ENCODE measurements around the gene PAH. TPM values are rescaled to one million over a fixed set of nuclear protein-coding genes. Genes with fewer than 3 reads are reported as not detected.

The PAH gene
- total and polyA plus RNA-seq, 2 of the 13 experiments (the other 11 are each of a cell fraction or from before 2014, with no cell fraction given) = 192 to 451 TPM

GRCh38 chr12:102885043-102885932 lies 31.8 kb downstream of the PAH start (continued):
- TF ChIP-seq BHLHE40 (IDR thresholded peaks at IDR 0.05; ENCODE audit: low read length) = no peak
- TF ChIP-seq ZNF567 (CRISPR knock-in tag; IDR thresholded peaks at IDR 0.05; ENCODE audit: borderline replicate concordance) = 0 out of 2 replicates have a peak, but pooled peaks have one; percentile 33
- no peak for TF ChIP-seq ZNF12 (CRISPR knock-in tag; IDR thresholded peaks at IDR 0.05)
- TF ChIP-seq ATM (IDR thresholded peaks at IDR 0.05; ENCODE audit: borderline replicate concordance) = no peak
- TF ChIP-seq FOXJ3 (CRISPR knock-in tag; IDR thresholded peaks at IDR 0.05; ENCODE audit: borderline replicate concordance) = peak; percentile 96; the same call in 1 of the 2 replicates
- TF ChIP-seq, protein P1, sequence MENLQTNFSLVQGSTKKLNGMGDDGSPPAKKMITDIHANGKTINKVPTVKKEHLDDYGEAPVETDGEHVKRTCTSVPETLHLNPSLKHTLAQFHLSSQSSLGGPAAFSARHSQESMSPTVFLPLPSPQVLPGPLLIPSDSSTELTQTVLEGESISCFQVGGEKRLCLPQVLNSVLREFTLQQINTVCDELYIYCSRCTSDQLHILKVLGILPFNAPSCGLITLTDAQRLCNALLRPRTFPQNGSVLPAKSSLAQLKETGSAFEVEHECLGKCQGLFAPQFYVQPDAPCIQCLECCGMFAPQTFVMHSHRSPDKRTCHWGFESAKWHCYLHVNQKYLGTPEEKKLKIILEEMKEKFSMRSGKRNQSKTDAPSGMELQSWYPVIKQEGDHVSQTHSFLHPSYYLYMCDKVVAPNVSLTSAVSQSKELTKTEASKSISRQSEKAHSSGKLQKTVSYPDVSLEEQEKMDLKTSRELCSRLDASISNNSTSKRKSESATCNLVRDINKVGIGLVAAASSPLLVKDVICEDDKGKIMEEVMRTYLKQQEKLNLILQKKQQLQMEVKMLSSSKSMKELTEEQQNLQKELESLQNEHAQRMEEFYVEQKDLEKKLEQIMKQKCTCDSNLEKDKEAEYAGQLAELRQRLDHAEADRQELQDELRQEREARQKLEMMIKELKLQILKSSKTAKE (CRISPR knock-in tag; IDR thresholded peaks at IDR 0.05; ENCODE audit: borderline replicate concordance) = peak; percentile 79
- TF ChIP-seq TGIF2 (CRISPR knock-in tag; IDR thresholded peaks at IDR 0.05) = no peak; the same call in 1 of the 2 replicates
- peak; percentile 49 for TF ChIP-seq ZNF501 (CRISPR knock-in tag; IDR thresholded peaks at IDR 0.05)
- no peak for TF ChIP-seq CREB1 (IDR thresholded peaks at IDR 0.05)
- TF ChIP-seq CREB1 (CRISPR knock-in tag; IDR thresholded peaks at IDR 0.05) = peak; percentile 46
- TF ChIP-seq GATAD2A (CRISPR knock-in tag; IDR thresholded peaks at IDR 0.05) = peak; percentile 95
- TF ChIP-seq, protein P2, sequence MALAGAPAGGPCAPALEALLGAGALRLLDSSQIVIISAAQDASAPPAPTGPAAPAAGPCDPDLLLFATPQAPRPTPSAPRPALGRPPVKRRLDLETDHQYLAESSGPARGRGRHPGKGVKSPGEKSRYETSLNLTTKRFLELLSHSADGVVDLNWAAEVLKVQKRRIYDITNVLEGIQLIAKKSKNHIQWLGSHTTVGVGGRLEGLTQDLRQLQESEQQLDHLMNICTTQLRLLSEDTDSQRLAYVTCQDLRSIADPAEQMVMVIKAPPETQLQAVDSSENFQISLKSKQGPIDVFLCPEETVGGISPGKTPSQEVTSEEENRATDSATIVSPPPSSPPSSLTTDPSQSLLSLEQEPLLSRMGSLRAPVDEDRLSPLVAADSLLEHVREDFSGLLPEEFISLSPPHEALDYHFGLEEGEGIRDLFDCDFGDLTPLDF (CRISPR knock-in tag; IDR thresholded peaks at IDR 0.05) = peak; percentile 63; the same call in 1 of the 2 replicates
- no peak for TF ChIP-seq ZNF367 (CRISPR knock-in tag; IDR thresholded peaks at IDR 0.05; ENCODE audit: borderline replicate concordance)
- TF ChIP-seq SRSF4 (IDR thresholded peaks at IDR 0.05; ENCODE audit: low read depth, low read length, poor library complexity, severe bottlenecking) = no peak
- TF ChIP-seq, protein P3, sequence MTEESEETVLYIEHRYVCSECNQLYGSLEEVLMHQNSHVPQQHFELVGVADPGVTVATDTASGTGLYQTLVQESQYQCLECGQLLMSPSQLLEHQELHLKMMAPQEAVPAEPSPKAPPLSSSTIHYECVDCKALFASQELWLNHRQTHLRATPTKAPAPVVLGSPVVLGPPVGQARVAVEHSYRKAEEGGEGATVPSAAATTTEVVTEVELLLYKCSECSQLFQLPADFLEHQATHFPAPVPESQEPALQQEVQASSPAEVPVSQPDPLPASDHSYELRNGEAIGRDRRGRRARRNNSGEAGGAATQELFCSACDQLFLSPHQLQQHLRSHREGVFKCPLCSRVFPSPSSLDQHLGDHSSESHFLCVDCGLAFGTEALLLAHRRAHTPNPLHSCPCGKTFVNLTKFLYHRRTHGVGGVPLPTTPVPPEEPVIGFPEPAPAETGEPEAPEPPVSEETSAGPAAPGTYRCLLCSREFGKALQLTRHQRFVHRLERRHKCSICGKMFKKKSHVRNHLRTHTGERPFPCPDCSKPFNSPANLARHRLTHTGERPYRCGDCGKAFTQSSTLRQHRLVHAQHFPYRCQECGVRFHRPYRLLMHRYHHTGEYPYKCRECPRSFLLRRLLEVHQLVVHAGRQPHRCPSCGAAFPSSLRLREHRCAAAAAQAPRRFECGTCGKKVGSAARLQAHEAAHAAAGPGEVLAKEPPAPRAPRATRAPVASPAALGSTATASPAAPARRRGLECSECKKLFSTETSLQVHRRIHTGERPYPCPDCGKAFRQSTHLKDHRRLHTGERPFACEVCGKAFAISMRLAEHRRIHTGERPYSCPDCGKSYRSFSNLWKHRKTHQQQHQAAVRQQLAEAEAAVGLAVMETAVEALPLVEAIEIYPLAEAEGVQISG (CRISPR knock-in tag; IDR thresholded peaks at IDR 0.05) = peak; percentile 82
- peak; percentile 31; the same call in 1 of the 2 replicates for TF ChIP-seq ZNF629 (CRISPR knock-in tag; conservative IDR thresholded peaks at IDR 0.05)
- TF ChIP-seq IRF2 (CRISPR knock-in tag; IDR thresholded peaks at IDR 0.05) = peak; percentile 66; the same call in 1 of the 2 replicates
- peak; percentile 94 for TF ChIP-seq HOXA5 (CRISPR knock-in tag; IDR thresholded peaks at IDR 0.05)
- no peak for TF ChIP-seq NFATC3 (CRISPR knock-in tag; IDR thresholded peaks at IDR 0.05)
- TF ChIP-seq REL (CRISPR knock-in tag; conservative IDR thresholded peaks at IDR 0.05) = no peak
- TF ChIP-seq ZNF720 (CRISPR knock-in tag; IDR thresholded peaks at IDR 0.05) = no peak
- no peak for TF ChIP-seq NONO (IDR thresholded peaks at IDR 0.05)
- TF ChIP-seq NONO (CRISPR knock-in tag; conservative IDR thresholded peaks at IDR 0.05) = peak; percentile 82
- peak; percentile 56; the same call in 1 of the 2 replicates for TF ChIP-seq CEBPG (CRISPR knock-in tag; IDR thresholded peaks at IDR 0.05)
- TF ChIP-seq ZNF543 (CRISPR knock-in tag; IDR thresholded peaks at IDR 0.05) = no peak
- TF ChIP-seq NFE2 (CRISPR knock-in tag; IDR thresholded peaks at IDR 0.05) = no peak
- TF ChIP-seq ZNF3 (CRISPR knock-in tag; IDR thresholded peaks at IDR 0.05) = no peak

Data from HepG2 (cell line).